ENCODE results near the gene SGSH. TPM values are rescaled to one million over a fixed set of nuclear protein-coding genes. Genes with fewer than 3 reads are reported as not detected.
"Not testable (repeated sequence)": the region's sequence is repeated elsewhere in the genome, so short reads cannot be mapped to it uniquely, and the experiment has no call there.

SGSH gene
- total RNA-seq, 1 donor from 2014 or later, result 8.5 TPM

DNA sequence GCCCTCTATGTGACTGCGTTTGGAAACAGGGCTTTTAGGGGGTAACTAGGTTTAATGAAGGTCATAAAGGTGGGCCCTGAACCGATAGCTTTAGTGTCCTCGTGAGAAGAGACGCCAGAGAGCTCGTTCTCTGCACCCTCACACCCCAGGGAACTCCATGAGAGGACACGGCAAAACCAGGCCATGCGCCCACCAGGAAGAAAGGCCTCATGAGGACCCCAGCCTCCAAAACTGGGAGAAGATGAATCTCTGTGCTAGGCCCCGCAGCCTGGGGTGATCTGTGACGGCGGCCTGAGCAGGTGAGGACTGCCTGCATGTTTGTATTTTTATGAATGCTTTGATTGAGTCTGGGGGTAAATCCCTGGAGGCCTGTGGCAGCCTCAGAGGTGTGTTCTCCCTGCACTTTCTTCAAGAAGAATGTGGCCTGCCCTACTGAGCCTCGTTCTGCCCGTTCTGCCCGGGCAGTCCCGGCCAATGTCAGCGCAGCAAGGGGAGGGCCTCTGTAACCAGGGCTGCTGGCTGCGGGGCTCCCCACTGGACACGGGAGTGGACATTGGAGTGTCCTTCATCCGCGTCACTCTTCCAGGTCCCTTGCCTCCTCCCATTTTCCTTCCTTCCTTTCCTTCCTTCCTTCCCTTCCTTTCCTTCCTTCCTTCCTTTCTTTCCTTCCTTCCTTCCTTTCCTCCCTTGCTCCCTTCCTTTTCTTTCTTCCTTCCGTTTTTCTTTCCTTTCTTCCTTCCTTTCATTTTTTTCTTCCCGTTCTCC lies 33.7 kb upstream of the SGSH start:
- DNase-seq (ENCODE audit: low read depth in 2 of 2), result no peak

DNA sequence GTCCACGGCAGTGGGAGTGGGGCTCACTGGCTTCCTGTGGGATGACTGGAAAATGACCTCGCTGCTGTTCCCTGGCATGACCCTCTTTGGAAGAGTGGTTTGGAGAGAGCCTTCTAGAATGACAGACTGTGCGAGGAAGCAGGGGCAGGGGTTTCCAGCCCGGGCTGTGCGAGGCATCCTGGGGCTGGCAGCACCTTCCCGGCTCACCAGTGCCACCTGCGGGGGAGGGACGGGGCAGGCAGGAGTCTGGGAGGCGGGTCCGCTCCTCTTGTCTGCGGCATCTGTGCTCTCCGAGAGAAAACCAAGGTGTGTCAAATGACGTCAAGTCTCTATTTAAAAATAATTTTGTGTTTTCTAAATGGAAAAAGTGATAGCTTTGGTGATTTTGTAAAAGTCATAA lies 32.7 kb upstream of the SGSH start:
- DNase-seq (ENCODE audit: low read depth in 2 of 2), result peak; percentile 52 to 59

- no peak for DNase-seq (ENCODE audit: low read depth in 2 of 2)
Observed at GRCh38 chr17:80251966-80252365, 31.8 kb upstream of the SGSH start.

DNA sequence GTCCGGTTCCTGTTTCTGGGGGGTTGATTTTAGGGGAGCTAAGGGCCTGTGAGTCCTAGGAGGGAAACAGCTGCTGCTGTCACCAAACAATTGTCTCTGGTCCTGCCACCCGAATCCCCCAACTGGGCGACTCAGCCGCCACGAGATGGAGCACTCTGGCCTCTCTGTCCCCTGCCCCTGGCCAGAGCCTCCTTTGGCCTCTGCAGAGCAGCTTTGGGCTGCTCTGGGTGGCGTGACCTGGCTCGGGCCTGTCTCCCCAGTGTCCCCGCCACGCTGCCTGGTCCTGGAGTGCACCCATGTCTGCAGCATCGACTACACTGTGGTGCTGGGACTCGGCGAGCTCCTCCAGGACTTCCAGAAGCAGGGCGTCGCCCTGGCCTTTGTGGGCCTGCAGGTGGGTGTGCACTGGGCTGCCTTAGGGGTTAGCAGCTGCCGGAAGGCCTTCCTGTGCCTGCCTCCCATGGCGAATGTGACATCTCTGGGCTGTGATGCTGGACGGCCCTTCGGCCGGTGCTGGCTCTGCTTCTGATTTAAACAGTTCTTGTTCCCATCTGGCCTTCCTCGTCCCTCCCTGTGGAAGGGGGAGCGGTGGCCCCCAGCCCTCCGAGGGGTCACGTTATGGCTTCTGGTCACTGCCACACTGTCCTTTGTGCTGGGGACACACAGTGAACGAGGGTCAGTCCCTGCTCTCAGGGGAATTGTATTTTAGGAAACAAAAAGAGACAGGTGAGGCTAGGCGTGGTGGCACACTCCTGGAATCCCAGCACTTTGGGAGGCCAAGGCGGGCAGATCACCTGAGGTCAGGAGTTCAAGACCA lies 29.0 kb upstream of the SGSH start:
- DNase-seq (ENCODE audit: low read depth in 2 of 2), result no peak

- no peak for DNase-seq (ENCODE audit: low read depth in 2 of 2)
Observed at GRCh38 chr17:80248001-80248893, 28.1 kb upstream of the SGSH start.

DNA sequence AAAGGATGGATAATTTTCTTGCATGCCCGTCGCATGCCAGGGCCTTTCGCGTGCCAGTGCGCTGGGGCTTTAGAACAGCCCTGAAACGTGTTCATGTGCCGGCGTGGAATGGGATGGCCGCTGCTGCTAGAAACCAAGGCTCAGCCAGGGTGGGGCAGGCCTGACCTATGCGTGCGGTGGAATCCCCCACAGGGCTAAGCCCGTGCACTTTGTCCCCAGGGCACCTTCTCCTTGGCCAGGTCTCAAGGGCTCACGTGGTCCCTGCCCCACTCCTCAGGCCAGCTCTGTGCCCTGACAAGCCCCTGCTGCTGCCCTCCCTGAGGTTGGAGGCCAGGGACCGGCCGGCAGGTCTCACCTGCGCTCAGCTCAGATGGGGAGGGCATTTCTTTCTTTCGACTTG lies 27.4 kb upstream of the SGSH start:
- no peak for DNase-seq (ENCODE audit: low read depth in 2 of 2)

GRCh38 chr17:80246726-80247125 lies 26.6 kb upstream of the SGSH start:
- DNase-seq (ENCODE audit: low read depth in 2 of 2), result no peak

DNA sequence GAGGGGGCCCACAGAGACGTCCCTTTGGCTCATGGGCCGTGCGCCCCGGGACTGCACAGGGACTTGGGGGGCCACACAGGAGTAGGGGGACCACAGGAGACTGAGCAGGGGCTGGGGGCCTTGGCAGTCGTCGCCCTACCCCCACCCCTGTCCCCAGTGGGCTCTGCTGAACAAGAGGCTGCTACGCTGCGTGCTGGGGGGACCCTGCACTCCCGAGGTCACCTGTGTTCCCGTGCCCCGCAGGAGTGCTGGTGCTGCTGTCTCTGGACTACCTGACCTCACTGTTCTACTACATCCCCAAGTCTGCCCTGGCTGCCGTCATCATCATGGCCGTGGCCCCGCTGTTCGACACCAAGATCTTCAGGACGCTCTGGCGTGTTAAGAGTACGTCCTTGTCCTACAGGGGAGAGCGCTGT lies 26.1 kb upstream of the SGSH start:
- no peak for DNase-seq (ENCODE audit: low read depth in 2 of 2)

- DNase-seq (ENCODE audit: low read depth in 2 of 2), result no peak
Observed at GRCh38 chr17:80245566-80246265, 25.6 kb upstream of the SGSH start.

GRCh38 chr17:80244871-80245509 lies 24.9 kb upstream of the SGSH start:
- no peak for DNase-seq (ENCODE audit: low read depth in 2 of 2)

DNA sequence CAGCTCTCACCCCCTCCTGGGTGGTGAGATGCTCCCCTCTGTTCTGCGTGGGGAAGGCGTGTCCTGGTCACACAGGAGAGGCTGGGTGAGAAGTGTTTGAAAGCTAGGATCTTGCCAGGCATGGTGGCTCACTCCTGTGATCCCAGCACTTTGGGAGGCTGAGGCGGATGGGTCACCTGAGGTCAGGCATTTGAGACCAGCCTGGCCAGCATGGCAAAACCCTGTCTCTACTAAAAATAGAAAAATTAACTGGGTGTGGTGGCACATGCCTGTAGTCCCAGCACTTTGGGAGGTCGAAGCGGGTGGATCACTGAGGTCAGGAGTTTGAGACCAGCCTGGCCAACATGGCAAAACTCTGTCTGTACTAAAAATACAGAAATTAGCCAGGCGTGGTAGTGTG lies 24.3 kb upstream of the SGSH start:
- not testable (repeated sequence) for DNase-seq (ENCODE audit: low read depth in 2 of 2)

DNA sequence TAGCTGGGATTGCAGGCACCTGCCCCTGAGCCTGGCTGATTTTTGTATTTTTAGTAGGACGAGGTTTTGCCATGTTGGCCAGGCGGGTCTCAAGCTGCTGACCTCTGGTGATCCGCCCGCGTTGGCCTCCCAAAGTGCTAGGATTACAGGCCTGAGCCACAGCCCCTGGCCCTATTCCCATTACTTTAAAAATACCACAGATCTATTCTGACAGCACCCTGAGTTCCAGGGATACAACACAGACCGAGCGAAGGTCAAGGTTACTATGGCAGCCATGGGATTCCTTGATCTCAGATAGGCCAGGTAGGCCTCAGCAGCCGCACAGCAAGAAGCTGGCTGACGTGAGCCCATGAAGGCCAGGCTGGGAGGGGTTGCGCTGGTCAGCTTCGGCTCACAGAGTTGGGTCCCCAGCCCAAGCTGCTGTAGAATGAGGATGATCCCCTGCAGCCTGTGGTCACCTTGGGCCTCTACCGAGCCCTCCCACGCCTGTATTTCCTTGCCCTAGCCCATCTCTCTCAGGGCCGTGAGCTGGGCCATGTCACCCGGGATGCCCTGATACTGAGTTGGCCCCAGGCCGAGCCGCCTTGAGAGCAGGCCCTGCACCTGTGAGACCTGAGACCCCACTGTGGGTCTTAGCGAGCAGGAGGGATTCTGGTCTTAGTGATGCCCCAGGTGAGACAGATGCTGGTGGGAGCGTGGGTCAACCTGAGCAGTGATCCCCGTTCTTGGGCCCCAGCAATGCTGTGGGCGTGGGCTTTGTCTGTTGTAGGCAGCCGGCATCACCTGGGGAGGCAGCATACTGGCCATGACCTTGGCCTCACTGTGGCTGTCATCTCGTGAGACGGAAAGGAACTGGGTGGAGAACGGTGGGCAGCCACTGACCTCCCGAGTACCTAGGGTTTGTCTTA lies 23.6 kb upstream of the SGSH start:
- DNase-seq (ENCODE audit: low read depth in 2 of 2), result no peak

GRCh38 chr17:80242505-80242904 lies 22.4 kb upstream of the SGSH start:
- no peak for DNase-seq (ENCODE audit: low read depth in 2 of 2)

DNA sequence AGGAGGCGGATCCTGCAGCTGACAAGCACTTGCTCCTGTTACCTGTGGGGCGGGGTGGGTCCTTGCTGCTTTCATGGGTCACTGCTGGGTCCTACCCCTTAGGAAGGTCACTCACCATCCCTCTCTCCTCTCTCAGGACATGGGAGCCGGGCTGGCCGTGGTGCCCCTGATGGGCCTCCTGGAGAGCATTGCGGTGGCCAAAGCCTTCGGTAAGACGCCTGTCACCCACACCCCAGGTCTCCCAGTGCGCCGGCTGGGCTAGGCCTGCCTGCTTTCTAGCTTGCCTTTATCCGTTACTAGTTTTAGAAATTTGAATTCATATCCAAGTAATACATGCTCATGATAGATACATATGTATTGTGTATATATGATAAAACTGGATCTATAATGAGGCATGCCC lies 17.3 kb upstream of the SGSH start:
- DNase-seq (ENCODE audit: low read depth in 2 of 2), result no peak

DNA sequence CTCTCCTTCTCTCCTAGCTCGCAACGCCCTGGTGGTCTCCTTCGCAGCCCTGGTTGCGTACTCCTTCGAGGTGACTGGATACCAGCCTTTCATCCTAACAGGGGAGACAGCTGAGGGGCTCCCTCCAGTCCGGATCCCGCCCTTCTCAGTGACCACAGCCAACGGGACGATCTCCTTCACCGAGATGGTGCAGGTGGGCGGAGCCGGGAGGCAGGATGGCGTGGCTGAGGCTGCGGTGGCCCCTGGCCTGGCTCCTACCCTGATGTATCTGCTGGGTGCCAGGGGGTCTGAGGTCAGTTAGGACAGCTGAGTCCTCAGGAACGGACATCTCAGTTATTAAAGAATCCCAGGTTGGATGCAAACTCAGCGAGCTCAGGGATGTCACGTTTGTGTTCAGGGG lies 16.8 kb upstream of the SGSH start:
- no peak for DNase-seq (ENCODE audit: low read depth in 2 of 2)

DNA sequence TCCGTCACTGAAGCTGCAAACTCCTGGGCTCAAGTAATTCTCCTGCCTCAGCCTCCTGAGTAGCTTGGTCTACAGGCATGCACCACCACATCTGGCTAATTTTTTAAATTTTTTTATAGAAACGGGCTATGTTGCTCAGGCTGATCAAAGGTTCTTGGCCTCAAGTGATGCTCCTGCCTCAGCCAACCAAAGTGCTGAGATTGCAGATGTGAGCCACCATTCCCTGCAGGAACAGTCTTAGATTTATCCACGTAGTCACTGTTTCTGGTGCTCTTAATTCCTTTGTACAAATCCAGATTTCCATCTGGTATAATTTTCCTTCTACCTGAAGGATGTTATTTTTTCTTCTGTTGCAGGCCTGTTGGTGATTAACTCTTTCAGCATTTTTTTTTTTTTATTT lies 13.1 kb upstream of the SGSH start:
- no peak for DNase-seq (ENCODE audit: low read depth in 2 of 2)

DNA sequence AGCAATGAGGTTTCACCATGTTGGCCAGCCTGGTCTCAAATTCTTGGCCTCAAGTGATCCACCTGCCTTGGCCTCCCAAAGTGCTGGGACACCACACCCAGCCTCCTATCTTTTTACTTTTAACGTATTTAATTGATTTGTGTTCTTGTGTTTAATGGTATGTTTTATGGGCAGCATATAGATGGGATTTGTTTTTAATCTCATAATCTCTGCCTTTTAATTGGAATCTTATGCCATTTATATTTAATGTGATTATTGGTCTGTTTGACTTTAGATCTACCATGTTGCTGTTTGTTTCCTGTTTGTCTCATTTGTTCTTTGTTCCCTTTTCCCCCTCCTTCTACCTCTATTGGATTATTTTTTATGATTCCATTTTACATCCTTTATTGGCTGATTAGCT lies 12.3 kb upstream of the SGSH start:
- no peak for DNase-seq (ENCODE audit: low read depth in 2 of 2)

- DNase-seq (ENCODE audit: low read depth in 2 of 2), result no peak
Observed at GRCh38 chr17:80229011-80229410, 8.9 kb upstream of the SGSH start.

GRCh38 chr17:80228477-80228876 lies 8.3 kb upstream of the SGSH start:
- no peak for DNase-seq (ENCODE audit: low read depth in 2 of 2)

GRCh38 chr17:80227666-80228065 lies 7.5 kb upstream of the SGSH start:
- DNase-seq (ENCODE audit: low read depth in 2 of 2), result no peak
